Measurements from ENCODE around the gene CRACR2B. TPM values are rescaled to one million over a fixed set of nuclear protein-coding genes. Genes with fewer than 3 reads are reported as not detected.

The CRACR2B gene
- total and polyA plus RNA-seq, 2 of the 13 experiments (the other 11 are each of a cell fraction or from before 2014, with no cell fraction given): 14.9 to 21.0 TPM

- TF ChIP-seq, protein P1, sequence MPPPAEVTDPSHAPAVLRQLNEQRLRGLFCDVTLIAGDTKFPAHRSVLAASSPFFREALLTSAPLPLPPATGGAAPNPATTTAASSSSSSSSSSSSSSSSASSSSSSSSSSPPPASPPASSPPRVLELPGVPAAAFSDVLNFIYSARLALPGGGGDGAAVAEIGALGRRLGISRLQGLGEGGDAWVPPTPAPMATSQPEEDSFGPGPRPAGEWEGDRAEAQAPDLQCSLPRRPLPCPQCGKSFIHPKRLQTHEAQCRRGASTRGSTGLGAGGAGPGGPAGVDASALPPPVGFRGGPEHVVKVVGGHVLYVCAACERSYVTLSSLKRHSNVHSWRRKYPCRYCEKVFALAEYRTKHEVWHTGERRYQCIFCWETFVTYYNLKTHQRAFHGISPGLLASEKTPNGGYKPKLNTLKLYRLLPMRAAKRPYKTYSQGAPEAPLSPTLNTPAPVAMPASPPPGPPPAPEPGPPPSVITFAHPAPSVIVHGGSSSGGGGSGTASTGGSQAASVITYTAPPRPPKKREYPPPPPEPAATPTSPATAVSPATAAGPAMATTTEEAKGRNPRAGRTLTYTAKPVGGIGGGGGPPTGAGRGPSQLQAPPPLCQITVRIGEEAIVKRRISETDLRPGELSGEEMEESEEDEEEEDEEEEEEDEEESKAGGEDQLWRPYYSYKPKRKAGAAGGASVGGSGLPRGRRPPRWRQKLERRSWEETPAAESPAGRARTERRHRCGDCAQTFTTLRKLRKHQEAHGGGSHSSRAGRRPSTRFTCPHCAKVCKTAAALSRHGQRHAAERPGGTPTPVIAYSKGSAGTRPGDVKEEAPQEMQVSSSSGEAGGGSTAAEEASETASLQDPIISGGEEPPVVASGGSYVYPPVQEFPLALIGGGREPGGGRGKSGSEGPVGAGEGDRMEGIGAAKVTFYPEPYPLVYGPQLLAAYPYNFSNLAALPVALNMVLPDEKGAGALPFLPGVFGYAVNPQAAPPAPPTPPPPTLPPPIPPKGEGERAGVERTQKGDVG (CRISPR knock-in tag; IDR thresholded peaks at IDR 0.05; ENCODE audit: borderline replicate concordance): peak; percentile 49; the same call in 1 of the 2 replicates
- TF ChIP-seq GABPB1 (CRISPR knock-in tag; IDR thresholded peaks at IDR 0.05) (peak; percentile 91), ZNF207 (IDR thresholded peaks at IDR 0.05; ENCODE audit: borderline replicate concordance) (no peak), HOXA5 (CRISPR knock-in tag; IDR thresholded peaks at IDR 0.05) (no peak), ZNF550 (CRISPR knock-in tag; IDR thresholded peaks at IDR 0.05; ENCODE audit: borderline replicate concordance) (peak; percentile 89; the same call in 1 of the 2 replicates), ZNF670 (CRISPR knock-in tag; IDR thresholded peaks at IDR 0.05; ENCODE audit: borderline replicate concordance) (no peak), UBTF (CRISPR knock-in tag; IDR thresholded peaks at IDR 0.05) (peak; percentile 92), ZNF383 (CRISPR knock-in tag; IDR thresholded peaks at IDR 0.05; ENCODE audit: borderline replicate concordance) (no peak), SRY (CRISPR knock-in tag; IDR thresholded peaks at IDR 0.05) (peak; percentile 81), ZBTB10 (CRISPR knock-in tag; IDR thresholded peaks at IDR 0.05; ENCODE audit: borderline replicate concordance) (peak; percentile 92; the same call in 1 of the 2 replicates), ZNF710 (CRISPR knock-in tag; IDR thresholded peaks at IDR 0.05; ENCODE audit: borderline replicate concordance) (no peak), KLF9 (CRISPR knock-in tag; IDR thresholded peaks at IDR 0.05; ENCODE audit: low read depth) (peak; percentile 62), NR2F6 (IDR thresholded peaks at IDR 0.05) (no peak), NR2F6 (CRISPR knock-in tag; IDR thresholded peaks at IDR 0.05) (peak; percentile 45), MXD3 (CRISPR knock-in tag; IDR thresholded peaks at IDR 0.05) (peak; percentile 74; the same call in 1 of the 2 replicates), ZNF331 (CRISPR knock-in tag; IDR thresholded peaks at IDR 0.05) (peak; percentile 25; the same call in 1 of the 2 replicates)
- TF ChIP-seq, protein P2, sequence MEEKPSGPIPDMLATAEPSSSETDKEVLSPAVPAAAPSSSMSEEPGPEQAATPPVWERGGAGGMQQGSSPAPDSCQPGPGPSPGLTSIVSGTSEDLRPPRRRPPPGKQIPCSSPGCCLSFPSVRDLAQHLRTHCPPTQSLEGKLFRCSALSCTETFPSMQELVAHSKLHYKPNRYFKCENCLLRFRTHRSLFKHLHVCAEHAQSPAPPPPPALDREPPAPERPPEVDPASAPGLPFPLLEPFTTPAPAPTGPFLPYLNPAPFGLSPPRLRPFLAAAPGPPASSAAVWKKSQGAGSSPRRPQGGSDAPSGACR (CRISPR knock-in tag; IDR thresholded peaks at IDR 0.05): peak; percentile 89
Measured at GRCh38 chr11:827146-827896, 398 bp upstream of the CRACR2B start (continued).

Measured in HepG2 (cell line).